HUDEP-2 (cell line): Measurements from ENCODE around the gene CARD11.

ENCODE experiments used
- DNase-seq, 76 experiments: peaks; one replicate each; lab custom pipeline; 2025; ENCODE audit not compliant: unreplicated experiment in 76 of 76; lab: John Stamatoyannopoulos, UW

CARD11 gene

DNA sequence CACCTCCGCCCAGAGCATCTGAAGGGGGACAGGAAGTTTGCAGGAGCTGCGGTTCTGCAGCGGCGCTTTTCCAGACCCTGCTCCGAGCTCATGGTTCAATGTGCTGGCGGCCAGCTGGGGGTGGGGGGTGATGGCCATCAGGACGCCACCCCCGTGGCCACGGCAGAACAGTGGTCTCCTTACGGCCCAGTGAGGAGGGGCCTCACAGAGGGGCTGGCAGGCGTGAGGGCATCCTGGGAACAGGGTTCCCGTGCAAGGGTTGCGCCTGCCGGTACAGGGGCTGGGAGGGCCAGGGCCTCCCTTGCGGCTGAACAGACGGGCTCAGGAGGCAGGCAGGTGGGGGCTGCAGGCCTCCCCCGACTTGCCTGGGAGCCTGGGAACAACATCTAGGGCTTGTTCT lies 160.6 kb downstream of the CARD11 start:
- DNase-seq, result no peak

DNA sequence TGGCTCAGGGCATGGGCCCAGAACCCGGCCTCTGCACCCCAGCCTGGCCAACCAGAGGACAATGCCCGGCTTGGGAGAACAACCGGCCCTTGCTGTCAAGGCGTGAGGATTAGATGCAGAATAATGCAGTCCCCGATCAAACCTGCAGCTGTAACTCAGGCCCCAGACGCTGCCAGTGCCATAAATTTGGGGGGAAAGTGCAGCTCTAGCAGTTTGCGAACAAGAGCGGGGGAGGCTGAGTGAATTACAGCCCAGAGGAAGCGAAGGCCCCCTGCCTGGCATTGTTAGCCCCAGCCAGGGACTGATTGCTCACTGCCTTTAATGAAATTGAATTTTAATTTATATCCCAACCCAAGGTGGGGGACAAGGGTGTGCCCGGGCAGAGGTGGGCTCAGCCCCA lies 161.6 kb downstream of the CARD11 start:
- DNase-seq, result no peak

DNA sequence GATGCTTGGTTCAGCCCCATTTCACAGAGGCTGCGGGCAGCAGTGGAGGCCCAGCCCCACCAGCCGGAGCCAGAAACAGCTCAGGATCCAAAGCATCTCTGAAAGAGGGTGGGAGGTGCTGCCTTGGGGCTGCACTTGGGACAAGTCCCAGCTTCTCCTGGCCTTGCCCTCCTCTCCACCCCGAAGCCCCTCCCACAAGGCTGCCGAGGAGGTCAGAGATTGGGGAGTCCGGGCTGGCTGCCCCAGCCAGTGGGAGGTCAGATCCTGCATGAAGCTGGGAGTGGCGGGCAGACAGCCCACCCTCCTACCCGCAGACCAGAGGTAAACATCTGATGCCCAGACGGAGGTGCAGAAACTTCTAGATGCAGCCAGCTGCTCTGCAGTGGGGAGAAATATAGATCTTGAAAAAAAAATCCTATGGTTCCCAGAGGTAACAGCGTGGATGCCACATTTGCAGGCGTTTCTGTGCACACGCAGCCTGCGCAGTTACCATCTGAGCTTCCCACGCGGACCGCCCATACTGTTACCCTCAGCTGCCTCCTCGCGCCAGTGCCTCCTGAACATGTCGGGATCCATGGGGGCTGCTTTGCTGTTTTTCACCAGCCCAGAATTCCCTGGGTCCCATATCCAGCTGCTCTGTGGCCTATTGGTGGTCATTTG lies 162.7 kb downstream of the CARD11 start:
- DNase-seq, result no peak

DNA sequence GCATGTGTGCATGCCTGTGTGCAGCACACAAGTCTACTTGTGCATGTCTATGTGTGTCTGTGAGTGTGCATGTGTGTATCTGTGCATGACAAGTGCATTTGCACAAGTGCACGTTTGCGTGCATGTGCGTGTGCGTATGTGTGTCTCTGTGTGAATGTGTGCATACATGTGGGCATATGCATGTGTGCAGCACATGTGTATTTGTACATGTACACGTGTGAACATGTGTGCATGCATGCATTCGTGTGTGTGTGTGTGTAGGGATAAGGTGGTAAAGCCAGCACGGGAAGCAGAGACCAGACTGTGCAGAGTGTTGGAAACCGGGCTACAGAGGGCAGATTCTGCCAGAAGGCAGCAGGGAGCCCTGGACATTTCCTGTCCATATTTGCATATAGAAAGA lies 163.6 kb downstream of the CARD11 start:
- no peak for DNase-seq

DNA sequence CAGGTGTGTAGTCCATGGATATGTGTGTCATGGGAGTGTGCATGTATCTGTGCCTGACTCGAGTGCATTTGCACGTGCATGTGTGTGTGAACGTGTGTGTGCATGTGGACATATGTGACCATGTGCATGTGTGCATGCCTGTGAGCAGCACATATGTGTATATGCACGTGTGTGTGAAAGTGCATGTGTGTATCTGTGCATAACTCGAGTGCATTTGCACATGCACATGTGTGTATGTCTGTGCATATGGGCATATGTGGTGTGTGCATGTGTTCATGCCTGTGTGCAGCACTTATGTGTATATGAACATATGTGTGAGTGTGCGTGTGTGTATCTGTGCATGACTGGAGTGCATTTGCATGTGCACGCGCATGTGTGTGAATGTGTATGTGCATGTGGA lies 164.3 kb downstream of the CARD11 start:
- no peak for DNase-seq

DNA sequence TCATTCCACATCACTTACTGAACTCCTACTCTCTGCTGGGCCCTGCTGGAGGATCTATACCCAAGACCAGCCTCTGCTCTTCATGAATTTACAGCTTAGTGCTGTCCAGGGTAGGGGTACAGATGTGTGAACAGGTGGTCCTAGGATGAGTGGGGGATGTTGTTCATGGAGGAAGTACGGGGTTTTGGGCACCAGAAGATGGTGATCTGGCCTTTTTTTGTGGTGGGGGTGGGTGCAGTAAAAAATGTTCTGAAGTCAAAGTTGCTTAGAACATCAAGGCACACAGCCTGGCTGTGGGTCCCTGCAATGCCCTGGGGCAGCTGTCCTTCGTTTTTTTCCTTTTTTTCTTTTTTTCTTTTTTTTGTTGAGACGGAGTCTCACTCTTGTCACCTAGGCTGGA lies 165.4 kb downstream of the CARD11 start:
- DNase-seq, result no peak

DNA sequence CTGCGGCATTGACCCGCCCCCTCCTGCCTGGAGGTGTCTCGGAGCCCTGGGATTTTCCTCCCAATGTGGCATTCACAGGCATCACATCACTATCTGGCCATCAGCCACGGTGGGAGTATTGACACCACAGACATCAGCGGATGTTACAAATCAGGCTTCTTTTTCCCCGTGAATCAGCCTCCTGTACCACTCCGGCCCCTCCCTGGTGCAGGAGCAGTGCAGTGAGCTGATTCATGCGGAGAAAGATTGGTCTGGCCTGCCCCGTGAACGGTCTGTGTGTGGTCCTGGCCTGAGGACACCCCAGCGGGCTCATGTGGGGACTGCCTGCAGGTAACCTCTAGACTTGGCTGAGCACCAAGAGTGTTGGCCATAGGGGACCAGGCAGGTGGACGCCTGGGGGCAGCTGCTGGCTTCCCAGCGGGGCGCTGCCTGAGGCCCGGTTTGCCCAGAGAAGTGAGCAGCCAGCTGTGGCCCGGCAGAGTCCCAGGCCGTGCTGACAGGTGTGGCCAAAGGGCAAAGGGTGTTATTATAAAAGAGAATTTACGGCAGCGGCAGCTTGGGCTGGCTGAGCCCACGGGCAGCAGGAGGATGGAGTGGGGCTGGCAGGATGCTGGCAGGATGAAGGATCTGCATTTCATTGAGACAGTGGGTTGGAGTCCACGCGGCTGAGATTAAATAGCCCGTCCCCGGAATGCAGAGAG lies 167.5 kb downstream of the CARD11 start:
- no peak for DNase-seq

DNA sequence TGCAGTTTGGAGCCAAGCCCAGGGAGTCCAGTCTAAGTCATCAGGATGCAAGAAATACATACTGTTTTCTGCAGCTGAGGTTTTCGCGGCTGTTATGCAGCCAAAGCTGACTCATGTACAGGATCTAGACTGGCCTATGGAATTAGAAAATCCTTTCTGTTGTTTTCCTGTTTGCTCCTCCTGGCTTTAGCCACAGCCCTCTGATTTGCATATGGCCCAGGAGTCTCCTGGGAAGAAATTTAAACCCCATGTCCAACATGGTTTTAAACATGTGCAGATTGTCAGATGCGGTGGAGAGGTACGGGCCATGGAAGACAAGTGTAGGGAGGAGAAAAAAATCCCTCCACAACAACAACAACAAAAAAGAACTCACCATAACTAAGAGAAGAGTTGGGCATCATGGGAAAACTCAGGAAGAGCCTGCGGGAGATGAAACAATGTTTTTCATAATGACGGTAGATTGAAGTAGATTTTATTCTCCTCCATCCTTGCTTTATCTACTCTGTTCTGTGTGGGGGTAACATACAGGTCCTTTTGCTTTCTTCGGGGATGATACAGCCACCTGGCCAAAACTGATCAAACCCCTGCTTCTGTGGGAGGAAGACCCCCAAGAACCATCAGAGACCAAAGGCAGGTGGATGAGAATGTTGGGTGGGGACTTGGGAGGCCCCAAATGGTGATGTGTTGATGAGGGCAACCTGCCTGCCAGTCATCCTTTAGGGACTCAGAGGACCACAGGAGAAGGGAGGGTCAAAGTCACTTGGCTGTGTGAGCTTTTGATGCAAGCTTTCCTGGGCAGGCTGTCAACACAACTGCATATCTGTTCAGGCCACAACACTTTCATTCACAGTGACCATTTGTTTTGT lies 169.7 kb downstream of the CARD11 start:
- DNase-seq, result peak in 1 of 76 experiments; percentile 3

DNA sequence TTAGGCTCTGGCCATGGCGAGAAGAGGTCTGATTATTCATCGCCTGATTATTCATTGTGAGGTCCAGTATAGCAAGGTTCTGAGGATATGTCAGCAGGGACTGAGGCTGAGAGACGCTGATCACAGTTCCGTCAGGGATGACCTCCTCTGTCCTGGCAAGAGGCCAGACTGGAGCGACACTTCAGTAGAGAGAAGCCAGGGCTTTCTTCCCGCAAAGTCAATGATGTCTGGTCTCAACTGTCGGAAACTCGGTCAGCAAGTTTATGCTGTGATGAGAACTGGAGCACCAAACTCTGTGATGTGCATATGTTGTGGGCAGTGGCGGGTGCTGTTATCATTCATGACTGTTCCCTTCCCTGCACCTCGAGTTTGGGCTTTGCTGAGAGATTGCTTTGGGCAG lies 170.5 kb downstream of the CARD11 start:
- DNase-seq, result no peak

DNA sequence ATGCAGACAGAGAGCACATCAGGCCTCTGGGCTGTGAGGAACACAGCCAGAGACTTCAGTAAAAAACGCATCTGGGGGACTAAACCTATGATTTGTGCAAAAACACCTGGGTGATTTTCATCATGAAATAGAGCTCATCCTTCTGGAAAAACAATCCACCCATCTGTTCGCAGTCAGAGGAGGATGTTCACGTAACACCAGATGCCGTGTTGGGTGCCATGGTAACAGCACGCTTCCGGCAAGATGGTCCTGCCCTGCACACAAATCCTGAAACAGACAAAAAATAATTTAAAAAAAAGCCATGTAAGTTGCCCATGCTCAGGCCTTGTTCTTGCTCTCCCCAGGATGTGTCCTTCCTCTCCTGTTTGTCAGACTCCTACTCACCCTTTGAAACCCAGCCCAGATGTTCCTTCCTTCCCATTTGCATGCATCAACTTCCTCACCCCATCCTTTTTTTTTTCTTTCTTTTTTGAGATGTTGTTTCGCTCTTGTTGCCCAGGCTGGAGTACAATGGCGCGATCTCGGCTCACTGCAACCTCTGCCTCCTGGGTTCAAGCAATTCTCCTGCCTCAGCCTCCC lies 171.3 kb downstream of the CARD11 start:
- no peak for DNase-seq

DNA sequence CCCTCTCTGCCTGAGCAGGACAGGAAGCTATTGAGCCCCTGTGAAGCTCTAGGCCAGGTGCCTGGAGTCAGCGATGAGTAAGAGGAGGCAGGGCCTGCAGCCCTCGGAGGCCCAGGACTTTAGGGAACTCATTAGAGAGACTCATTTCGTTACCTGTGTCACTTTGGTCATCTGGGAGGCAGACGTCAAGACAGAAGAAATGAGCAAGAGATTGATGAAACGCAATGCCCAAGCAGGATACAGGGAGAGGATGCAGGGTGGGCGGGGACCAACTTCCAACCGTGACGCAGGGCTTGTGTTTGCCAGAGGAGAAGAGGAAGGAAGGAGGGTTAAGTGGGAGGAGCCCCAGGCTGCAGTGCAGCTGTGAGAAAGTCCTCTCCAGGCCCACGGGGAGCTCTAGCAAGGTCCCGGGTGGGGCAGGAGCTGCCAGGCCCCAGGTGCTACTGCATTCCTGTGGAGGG lies 173.2 kb downstream of the CARD11 start:
- no peak for DNase-seq

DNA sequence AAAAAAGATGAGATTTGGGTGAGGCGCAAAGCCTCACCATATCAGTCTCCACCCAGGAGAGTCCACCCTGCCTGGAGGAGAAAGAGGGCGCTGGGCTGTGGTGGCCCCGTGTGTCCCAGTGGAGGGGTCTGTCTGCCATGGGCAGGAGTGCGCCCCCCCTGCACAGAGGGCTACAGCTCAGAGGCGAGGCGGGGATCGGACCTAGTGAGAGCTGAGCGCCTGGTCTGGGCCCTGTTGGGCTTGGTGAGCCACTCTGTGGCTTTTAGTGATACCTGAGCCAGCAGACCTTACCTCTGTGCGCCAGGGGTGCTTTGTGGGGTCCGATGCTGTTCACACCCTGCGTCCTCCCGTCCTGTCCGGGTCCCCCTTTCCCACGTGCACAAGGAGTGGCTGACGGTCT lies 173.7 kb downstream of the CARD11 start:
- DNase-seq, result no peak

DNA sequence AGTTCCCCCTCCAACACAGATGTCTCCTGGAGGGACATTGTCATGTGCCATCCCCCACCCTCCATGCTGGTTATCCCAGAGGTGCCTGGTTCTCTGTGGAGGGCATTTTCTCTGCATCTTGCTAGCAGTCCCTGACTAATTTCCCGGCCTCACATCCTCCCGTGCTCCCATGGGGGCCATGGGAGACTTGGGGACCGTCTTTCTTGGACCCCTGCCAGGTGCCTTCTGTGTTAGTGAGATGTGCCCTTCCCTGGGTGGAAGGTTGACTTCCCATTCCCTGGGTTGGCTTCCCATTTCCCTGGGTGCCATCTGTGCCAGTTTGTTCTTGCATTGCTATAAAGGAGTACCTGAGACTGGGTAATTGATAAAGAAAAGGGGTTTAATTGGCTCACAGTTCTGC lies 177.1 kb downstream of the CARD11 start:
- DNase-seq, result no peak

DNA sequence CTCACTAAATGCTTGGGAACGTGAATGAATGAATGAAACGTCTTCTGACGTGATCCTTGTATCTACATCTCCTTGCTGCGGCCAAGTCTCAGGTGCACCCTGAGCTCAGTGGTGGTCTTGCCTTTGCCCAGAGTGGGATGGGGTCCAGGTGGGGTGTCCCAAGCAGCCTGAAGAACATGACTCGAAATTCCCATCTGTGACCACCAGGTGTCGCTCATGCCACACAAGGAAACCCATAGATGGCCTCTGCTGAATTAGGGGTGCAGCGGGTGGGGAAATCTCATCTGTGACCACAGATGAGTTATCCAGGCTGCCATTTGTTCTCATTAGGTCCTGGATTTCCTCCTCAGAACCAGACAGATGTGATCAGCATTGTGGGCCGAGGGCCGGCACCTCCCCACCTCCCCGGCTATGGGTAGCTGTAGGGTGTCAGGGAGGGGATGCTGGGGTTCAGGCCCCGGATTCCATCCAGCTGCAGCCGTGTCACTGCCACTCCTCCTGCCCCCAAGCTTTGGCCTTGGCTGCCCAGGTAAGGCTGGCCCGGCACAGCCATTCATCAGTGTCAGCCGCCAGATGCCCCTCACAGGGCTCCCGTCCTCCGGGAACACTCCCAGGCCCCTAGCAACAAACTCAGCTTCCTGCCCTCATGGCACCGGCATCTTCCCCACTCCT lies 178.5 kb downstream of the CARD11 start:
- peak in 55 of 76 experiments; percentile 4 to 67 (median 35) for DNase-seq

DNA sequence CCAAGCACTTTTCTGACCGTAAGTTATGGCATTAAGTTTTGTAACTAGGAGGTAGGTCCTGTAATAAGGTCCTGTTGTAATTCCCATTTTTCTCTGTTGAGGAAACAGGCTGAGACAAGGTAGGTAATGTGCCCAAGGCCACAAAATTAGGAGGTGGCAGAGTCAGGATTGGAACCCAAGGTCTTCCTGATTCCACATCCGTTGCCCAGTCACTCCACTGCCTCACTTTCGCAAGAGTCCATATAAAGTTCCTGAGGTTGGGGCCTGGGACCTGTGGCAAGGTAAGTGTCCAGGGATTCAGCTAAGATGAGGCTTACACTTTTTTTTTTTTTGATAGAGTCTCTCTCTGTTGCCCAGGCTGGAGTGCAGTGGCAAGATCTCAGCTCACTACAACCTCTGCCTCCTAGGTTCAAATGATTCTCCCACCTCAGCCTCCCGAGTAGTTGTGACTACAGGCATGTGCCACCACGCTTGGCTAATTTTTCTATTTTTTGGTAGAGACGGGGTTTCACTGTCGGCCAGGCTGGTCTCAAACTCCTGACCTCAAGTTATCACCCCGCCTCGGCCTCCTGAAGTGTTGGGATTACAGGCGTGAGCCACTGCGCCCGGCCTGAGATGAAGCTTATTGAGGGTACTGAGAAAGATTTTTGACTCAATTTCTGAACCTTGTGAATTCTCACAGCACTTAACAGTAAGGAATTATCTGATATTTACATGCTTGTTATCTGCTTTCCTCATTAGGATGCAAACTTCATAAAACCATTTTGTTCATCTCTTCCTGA lies 179.3 kb downstream of the CARD11 start:
- no peak for DNase-seq

DNA sequence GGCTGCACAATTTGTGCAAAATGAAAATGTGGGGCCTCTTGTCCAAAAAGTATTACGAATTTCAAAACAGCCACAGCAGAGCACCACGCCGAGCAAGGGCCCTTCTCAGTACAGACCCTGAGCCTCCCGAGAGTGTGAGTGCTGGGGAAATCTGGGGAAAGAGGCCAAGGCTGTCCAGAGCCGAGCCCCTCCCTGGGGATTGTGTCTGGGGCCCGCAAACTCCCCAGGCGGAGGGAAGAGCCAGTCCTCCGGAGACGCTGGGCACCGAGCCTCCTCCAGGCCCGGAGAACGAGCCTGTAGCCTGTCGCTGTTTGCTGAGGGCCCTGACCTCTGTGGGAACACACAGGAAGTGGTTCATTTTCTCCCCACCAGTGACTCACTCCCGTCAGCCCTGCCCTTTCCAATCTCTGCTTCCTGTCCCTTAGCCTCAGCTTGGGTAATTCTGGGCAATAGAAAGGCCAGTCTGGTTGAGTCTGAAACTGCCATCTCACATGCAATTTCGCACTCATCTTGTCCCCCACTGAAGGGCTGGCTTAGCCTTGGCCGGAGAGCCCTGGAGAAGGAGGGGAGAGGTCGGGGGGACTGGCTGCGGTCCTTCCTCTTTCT lies 180.1 kb downstream of the CARD11 start:
- DNase-seq, result peak in 26 of 76 experiments; percentile 4 to 45 (median 20)

DNA sequence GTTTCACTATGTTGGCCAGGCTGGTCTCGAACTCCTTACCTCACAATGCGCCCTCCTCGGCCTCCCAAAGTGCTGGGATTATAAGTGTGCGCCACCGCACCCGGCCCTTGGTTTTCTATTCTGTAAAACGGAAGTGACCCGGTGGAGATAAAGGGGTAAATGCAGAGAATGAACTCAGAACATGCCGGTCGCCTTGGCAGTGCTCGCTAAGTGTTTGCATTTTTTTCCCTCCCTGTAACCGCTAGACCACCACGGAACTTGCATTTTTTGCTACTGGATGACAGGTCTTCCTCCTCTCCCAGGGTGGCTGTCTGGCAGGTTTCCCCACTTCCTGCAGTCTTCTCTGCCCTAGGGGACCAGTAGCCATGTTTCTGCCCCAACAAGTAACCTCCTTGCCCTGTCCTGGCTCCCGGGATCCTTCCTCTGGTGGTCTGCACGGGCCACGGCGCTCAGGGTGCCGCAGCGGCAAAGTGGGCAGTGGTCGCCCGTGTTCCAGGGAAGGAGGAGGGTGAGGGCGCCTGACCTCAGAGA lies 180.8 kb downstream of the CARD11 start:
- no peak for DNase-seq

DNA sequence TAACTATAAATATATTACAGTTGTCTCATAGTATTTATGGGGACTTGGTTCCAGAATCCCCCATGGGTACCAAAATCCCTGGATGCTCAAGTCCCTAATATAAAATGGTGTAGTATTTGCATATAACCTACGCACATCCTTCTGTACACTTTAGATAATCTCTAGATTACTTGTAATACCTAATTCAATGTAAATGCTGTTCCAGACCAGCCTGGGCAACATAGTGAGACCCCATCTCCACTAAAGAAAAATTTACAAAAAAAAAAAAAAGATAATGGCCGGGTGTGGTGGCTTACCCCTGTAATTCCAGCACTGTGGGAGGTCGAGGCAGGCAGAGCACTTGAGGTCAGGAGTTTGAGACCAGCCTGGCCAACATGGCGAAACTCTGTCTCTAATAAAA lies 182.2 kb downstream of the CARD11 start:
- DNase-seq, result no peak

DNA sequence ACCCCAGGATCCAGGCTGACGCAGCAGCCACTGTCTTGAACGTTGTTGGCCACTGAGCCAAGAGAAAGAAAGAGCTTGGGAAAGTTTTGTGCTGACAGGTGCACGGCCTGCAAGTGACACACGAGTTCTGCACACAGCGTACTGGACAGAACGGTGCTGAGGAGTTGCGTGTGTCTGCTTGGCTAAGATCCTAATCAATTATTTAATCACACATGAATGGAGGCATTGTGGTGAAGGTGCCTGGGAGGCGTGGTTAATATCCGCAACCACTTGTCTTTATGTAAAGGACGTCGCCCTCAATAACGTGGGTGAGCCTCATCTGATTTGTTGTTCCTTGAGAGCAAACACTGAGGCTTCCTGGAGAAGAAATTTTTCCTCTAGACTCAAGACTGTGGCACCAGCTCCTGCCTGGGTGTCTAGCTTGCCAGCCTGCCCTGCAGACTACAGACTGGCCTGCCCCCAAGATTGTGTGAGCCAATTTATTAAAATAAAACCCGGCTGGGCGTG lies 183.0 kb downstream of the CARD11 start:
- DNase-seq, result no peak
